HT-29 (cell line): ENCODE results near the gene TEPSIN. TPM values are rescaled to one million over a fixed set of nuclear protein-coding genes. Genes with fewer than 3 reads are reported as not detected.

Experiments used
- DNase-seq: peaks from one replicate; pipeline ENCODE4 v3.0.0-alpha.2; 2015; ENCODE audit warnings: low spot score
- total RNA-seq: library from RNA; depleted of rRNA; stranded (reverse); fragments of >200 nt; shearing (Covaris generic); gene quantifications from 2 replicates; pipeline ENCODE4 v1.2.3, GENCODE V29; 2014

TEPSIN gene
- total RNA-seq, 1 experiment from 2014 or later, result 46.2 TPM

DNA sequence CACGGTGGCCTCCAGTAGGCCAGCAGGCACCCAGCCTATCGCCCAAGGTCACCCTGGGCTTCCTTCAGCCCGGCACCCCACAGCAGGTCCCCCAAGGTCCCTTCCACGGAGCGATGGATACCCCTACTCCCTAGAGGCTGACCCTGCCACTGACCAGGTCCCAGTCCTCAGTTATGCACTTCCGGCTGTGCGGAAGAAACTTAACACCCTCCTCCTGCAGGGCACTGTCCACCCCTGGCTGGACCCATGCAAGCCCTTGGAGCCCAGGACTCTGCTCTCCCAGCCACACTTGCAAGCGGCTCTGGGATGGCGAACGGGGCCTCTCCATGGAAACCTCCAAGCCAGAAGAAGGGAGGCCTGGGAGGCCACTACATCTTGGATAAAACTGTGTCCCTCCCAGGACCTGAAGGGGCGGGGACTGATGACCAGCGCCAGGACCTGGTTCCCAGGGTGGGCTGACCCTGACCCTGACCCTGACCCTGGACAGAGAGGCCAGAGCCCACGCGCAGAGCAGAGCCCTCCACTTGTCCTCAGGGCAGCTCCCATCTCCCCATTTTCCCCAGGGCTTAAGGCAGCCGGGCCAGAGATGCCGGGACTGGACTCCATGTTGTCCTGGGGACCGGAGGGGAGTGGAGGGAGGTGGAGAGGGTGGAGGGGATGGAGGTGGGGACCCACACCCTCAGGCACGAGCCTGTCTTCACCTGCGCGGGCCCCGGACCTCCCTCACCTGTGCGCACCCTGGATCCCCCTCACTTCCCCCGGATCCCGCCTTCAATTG is 16.8 kb downstream of the TEPSIN start:
- no peak for DNase-seq

DNA sequence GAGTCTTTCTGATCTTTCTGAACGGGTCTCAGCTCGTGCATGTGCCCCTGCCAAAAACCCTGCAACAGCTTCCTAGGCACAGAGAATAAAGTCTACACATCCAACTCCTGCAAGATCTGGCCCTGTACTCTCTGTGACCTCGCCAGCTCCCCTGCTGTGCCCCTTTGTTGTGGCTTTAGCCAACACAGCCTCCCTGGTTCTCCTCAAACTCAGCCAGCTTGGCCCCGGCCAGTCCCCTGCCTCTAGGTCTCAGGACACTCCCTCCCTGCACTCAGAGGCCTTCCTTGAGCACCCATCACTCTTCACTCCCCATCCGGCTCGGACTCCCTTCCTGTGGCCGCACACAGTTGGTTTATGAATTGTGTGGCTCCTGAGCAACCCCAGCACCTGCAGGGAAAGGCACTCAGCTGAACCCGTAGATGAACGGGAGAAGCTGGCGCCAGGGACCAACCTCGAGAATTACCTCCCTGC is 17.4 kb downstream of the TEPSIN start:
- no peak for DNase-seq

- no peak for DNase-seq
Observed at GRCh38 chr17:81219476-81220180, 19.2 kb downstream of the TEPSIN start.

DNA sequence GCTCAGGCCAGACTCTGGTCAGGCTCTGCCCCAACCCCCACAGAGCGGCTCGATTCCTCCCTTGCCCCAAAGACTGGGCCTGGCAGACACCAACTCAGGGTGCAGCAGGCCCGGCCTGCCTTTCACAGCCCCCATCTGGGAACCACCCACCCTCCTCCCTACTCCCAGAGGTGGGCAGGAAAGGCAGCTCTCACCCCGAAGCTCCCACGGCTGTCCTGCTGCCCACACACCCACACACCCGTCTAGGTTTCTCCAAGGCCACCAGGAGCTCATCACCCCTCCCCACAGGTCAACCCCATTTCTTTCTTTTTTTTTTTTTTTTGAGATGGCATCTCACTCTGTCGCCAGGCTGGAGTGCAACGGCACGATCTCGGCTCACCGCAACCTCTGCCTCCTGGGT is 19.9 kb downstream of the TEPSIN start:
- DNase-seq, result no peak

GRCh38 chr17:81218459-81218858 is 20.4 kb downstream of the TEPSIN start:
- DNase-seq, result no peak

- no peak for DNase-seq
Observed at GRCh38 chr17:81217491-81217890, 21.4 kb downstream of the TEPSIN start.

- no peak for DNase-seq
Observed at GRCh38 chr17:81213978-81214377, 24.9 kb downstream of the TEPSIN start.

DNA sequence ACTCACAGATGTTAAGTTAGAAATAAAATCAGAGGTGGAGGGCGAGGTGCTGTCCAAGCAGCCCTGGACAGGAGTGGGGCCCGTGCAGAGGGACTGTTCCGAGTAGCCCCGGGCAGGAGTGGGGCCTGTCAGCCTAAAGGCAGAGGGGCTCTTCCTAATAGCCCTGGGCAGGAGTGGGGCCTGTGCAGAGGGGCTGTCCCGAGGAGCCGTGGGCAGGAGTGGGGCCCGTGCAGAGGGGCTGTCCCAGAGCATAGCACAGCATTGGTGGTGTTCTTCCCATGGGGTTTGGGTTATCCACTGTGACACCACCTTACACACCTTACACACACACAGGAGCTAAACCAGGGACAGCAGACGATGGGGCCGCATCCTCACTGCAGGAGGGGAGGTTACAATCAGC is 26.5 kb downstream of the TEPSIN start:
- DNase-seq, result no peak

DNA sequence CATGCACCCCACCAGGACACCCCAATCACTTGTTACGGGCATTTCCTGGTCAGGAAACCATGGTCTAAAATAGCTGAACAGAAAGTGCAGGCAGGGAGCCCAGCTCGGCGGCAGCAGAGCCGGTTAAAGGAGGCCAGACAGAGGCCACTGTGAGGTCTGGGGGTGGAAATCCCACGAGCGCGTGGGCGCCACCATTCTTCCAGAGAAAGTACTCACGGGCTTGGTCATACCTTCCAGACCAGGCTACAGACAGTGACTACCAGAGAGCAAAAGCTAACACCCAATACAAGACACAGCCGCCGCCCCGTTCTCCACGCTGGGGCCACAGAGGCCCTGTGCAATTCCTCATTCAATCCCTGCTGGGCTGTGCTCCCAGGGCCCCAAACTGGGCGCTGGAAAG is 28.0 kb downstream of the TEPSIN start:
- DNase-seq, result no peak

- DNase-seq, result no peak
Observed at GRCh38 chr17:81210466-81210865, 28.4 kb downstream of the TEPSIN start.

- no peak for DNase-seq
Observed at GRCh38 chr17:81209141-81209540, 29.7 kb downstream of the TEPSIN start.

DNA sequence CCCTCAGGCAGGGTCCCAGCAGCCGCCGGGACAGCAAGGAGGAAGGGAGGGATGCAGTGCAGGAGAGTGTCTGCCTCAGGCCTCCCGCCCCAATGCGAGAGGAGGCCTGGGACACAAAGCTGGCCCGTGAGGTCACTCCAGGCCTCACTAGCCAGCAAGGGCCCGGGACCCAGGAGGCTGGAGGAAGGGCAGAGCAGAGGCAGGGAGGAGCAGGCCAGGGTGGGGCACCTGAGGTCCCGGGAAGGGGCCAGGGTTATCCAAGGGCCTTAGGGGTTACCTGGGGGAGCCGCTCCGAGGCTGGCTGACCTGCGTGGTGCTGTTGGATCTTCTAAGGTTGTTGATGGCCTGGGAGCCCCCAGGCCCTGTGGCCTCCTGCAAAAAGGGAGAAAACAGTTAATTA is 30.2 kb downstream of the TEPSIN start:
- DNase-seq, result no peak

GRCh38 chr17:81207610-81208581 is 31.0 kb downstream of the TEPSIN start:
- no peak for DNase-seq

GRCh38 chr17:81206657-81207056 is 32.2 kb downstream of the TEPSIN start:
- no peak for DNase-seq

GRCh38 chr17:81206166-81206565 is 32.7 kb downstream of the TEPSIN start:
- DNase-seq, result no peak

- no peak for DNase-seq
Observed at GRCh38 chr17:81204578-81204977, 34.3 kb downstream of the TEPSIN start.

DNA sequence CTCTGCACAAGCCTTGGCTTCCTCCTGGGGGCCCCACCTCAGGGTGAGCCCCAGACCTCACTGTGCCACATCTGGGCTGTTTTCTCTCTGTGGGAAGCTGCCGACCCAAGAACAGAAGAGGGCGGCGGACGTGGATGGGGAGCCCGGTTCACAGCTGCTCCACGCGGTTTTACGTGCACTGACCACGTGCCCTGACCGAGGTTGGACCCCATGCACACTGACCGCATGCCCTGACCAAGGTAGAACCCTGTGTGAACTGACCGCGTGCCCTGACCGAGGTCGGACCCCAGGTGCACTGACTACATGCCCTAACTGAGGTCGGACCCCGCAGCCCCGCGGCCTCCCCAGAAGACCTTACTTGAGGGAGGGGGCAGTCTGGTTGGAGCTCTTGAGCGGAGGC is 35.7 kb downstream of the TEPSIN start:
- DNase-seq, result no peak

GRCh38 chr17:81202318-81202717 is 36.5 kb downstream of the TEPSIN start:
- DNase-seq, result no peak

- peak; percentile 90 for DNase-seq
Observed at GRCh38 chr17:81200695-81201580, 37.9 kb downstream of the TEPSIN start.

DNA sequence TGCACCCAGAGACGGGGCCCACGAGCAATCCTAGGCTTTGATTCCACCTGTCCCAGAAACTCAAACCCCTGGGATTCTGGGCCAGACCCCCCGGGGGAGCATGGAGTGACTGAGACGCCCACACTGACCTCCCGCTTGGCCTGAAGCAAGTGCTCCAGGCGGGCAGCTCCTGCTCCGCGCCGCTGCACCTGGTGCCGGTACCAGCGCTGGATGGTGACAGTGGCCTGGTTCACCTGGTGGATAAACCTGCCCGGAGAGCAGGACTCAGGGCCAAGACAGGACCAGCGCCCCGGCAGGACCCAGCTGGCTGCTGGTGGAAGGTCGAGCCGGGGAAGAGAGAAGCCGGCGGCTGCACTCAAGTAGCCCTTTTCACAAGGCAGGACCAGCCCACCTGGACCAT is 38.7 kb downstream of the TEPSIN start:
- DNase-seq, result no peak

DNA sequence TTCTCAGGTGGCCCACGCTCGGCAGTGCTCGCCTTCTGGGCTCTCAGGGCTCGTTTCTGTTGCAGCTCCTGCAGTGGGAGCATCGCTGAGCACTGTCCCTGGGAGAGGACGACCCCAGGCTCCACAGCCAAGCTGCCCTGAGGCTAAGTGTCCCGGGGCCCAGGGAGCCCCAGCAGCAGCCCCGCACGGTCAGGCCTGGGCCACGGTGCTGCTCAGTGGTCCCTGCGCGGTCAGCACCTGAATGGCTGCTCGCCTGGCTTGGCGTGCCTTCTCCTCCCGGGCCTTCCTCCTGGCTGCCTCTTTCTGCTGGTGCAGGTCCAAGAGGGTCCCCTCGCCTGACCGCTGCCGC is 39.4 kb downstream of the TEPSIN start:
- no peak for DNase-seq
